ENCODE data around the gene ZNF630. TPM values are rescaled to one million over a fixed set of nuclear protein-coding genes. Genes with fewer than 3 reads are reported as not detected.
A peak's percentile ranks its signal among the peaks of the same experiment; 100 is the strongest.
"Not testable (repeated sequence)": the region's sequence is repeated elsewhere in the genome, so short reads cannot be mapped to it uniquely, and the experiment has no call there.

The ZNF630 gene
- polyA plus RNA-seq (2012; ENCODE audit: low read depth, missing spikeins), result 1.6 TPM

- FAIRE-seq, result peak; percentile 98
- peak; percentile 56 for DNase-seq (ENCODE audit: insufficient read length, low spot score)
- TF ChIP-seq POU2F2 (IDR thresholded peaks at IDR 0.05; ENCODE audit: low read depth, low read length) (peak; percentile 94), TAF1 (IDR thresholded peaks at IDR 0.05; ENCODE audit: low read depth, low read length) (peak; percentile 45; the same call in 1 of the 2 replicates), POLR2A (IDR thresholded peaks at IDR 0.05; ENCODE audit: low read depth, low read length) (peak; percentile 48; the same call in 1 of the 2 replicates), POLR2AphosphoS5 (IDR thresholded peaks at IDR 0.05; ENCODE audit: low read depth, low read length) (no peak), PAX5 (IDR thresholded peaks at IDR 0.05; ENCODE audit: insufficient read depth, low read length, severe bottlenecking) (no peak)
Observed at GRCh38 chrX:48071064-48071985, at the start of gene ZNF630. TSS of gene ZNF630 (minus strand) at chrX:48071640. CDS start at chrX:48066886, 4,754 bp downstream.

- DNase-seq (ENCODE audit: insufficient read length, low spot score) (no peak), FAIRE-seq (no peak)
- TF ChIP-seq PAX5 (IDR thresholded peaks at IDR 0.05; ENCODE audit: insufficient read depth, low read length, severe bottlenecking), result no peak
- TF ChIP-seq POU2F2 (IDR thresholded peaks at IDR 0.05; ENCODE audit: low read depth, low read length), result no peak
- no peak for TF ChIP-seq POLR2AphosphoS5 (IDR thresholded peaks at IDR 0.05; ENCODE audit: low read depth, low read length)
- no peak for TF ChIP-seq TAF1 (IDR thresholded peaks at IDR 0.05; ENCODE audit: low read depth, low read length)
- no peak for TF ChIP-seq SPI1 (IDR thresholded peaks at IDR 0.05; ENCODE audit: low read depth, low read length)
- TF ChIP-seq POLR2A (IDR thresholded peaks at IDR 0.05; ENCODE audit: low read depth, low read length), result no peak
Observed at GRCh38 chrX:48107717-48108116, 36.3 kb upstream of the ZNF630 start.

GRCh38 chrX:48102874-48103374 is 31.5 kb upstream of the ZNF630 start:
- TF ChIP-seq SPI1 (IDR thresholded peaks at IDR 0.05; ENCODE audit: low read depth, low read length) (no peak), POLR2AphosphoS5 (IDR thresholded peaks at IDR 0.05; ENCODE audit: low read depth, low read length) (no peak), PAX5 (IDR thresholded peaks at IDR 0.05; ENCODE audit: insufficient read depth, low read length, severe bottlenecking) (no peak), TAF1 (IDR thresholded peaks at IDR 0.05; ENCODE audit: low read depth, low read length) (no peak), POLR2A (IDR thresholded peaks at IDR 0.05; ENCODE audit: low read depth, low read length) (no peak), POU2F2 (IDR thresholded peaks at IDR 0.05; ENCODE audit: low read depth, low read length) (no peak)

GRCh38 chrX:48101443-48101842 is 30.0 kb upstream of the ZNF630 start:
- no peak for FAIRE-seq
- no peak for DNase-seq (ENCODE audit: insufficient read length, low spot score)
- no peak for TF ChIP-seq SPI1 (IDR thresholded peaks at IDR 0.05; ENCODE audit: low read depth, low read length)
- no peak for TF ChIP-seq POLR2AphosphoS5 (IDR thresholded peaks at IDR 0.05; ENCODE audit: low read depth, low read length)
- no peak for TF ChIP-seq POLR2A (IDR thresholded peaks at IDR 0.05; ENCODE audit: low read depth, low read length)
- TF ChIP-seq POU2F2 (IDR thresholded peaks at IDR 0.05; ENCODE audit: low read depth, low read length), result no peak
- TF ChIP-seq TAF1 (IDR thresholded peaks at IDR 0.05; ENCODE audit: low read depth, low read length), result no peak
- no peak for TF ChIP-seq PAX5 (IDR thresholded peaks at IDR 0.05; ENCODE audit: insufficient read depth, low read length, severe bottlenecking)

More at GRCh38 chrX:48102874-48103374, 31.5 kb upstream of the ZNF630 start:
- DNase-seq (ENCODE audit: insufficient read length, low spot score), result no peak
- no peak for FAIRE-seq

- not testable (repeated sequence) for FAIRE-seq; DNase-seq (ENCODE audit: insufficient read length, low spot score)
Observed at GRCh38 chrX:48092558-48092957, 21.1 kb upstream of the ZNF630 start.

- TF ChIP-seq SPI1 (IDR thresholded peaks at IDR 0.05; ENCODE audit: low read depth, low read length), result no peak
- no peak for TF ChIP-seq POLR2AphosphoS5 (IDR thresholded peaks at IDR 0.05; ENCODE audit: low read depth, low read length)
- no peak for TF ChIP-seq TAF1 (IDR thresholded peaks at IDR 0.05; ENCODE audit: low read depth, low read length)
- TF ChIP-seq PAX5 (IDR thresholded peaks at IDR 0.05; ENCODE audit: insufficient read depth, low read length, severe bottlenecking), result no peak
- no peak for TF ChIP-seq POLR2A (IDR thresholded peaks at IDR 0.05; ENCODE audit: low read depth, low read length)
- no peak for TF ChIP-seq POU2F2 (IDR thresholded peaks at IDR 0.05; ENCODE audit: low read depth, low read length)
- DNase-seq (ENCODE audit: insufficient read length, low spot score) (no peak), FAIRE-seq (no peak)
Observed at GRCh38 chrX:48090123-48090522, 18.7 kb upstream of the ZNF630 start.

GRCh38 chrX:48086082-48086481 is 14.6 kb upstream of the ZNF630 start:
- no peak for TF ChIP-seq PAX5 (IDR thresholded peaks at IDR 0.05; ENCODE audit: insufficient read depth, low read length, severe bottlenecking)
- no peak for TF ChIP-seq POU2F2 (IDR thresholded peaks at IDR 0.05; ENCODE audit: low read depth, low read length)
- no peak for TF ChIP-seq POLR2AphosphoS5 (IDR thresholded peaks at IDR 0.05; ENCODE audit: low read depth, low read length)
- TF ChIP-seq SPI1 (IDR thresholded peaks at IDR 0.05; ENCODE audit: low read depth, low read length), result no peak
- no peak for TF ChIP-seq POLR2A (IDR thresholded peaks at IDR 0.05; ENCODE audit: low read depth, low read length)
- TF ChIP-seq TAF1 (IDR thresholded peaks at IDR 0.05; ENCODE audit: low read depth, low read length), result no peak
- DNase-seq (ENCODE audit: insufficient read length, low spot score) (no peak), FAIRE-seq (no peak)

- TF ChIP-seq TAF1 (IDR thresholded peaks at IDR 0.05; ENCODE audit: low read depth, low read length) (no peak), PAX5 (IDR thresholded peaks at IDR 0.05; ENCODE audit: insufficient read depth, low read length, severe bottlenecking) (no peak), POLR2AphosphoS5 (IDR thresholded peaks at IDR 0.05; ENCODE audit: low read depth, low read length) (no peak), POLR2A (IDR thresholded peaks at IDR 0.05; ENCODE audit: low read depth, low read length) (no peak), POU2F2 (IDR thresholded peaks at IDR 0.05; ENCODE audit: low read depth, low read length) (no peak), SPI1 (IDR thresholded peaks at IDR 0.05; ENCODE audit: low read depth, low read length) (no peak)
- FAIRE-seq (no peak), DNase-seq (ENCODE audit: insufficient read length, low spot score) (no peak)
Observed at GRCh38 chrX:48083706-48084105, 12.3 kb upstream of the ZNF630 start.

- no peak for TF ChIP-seq PAX5 (IDR thresholded peaks at IDR 0.05; ENCODE audit: insufficient read depth, low read length, severe bottlenecking)
- no peak for TF ChIP-seq POLR2A (IDR thresholded peaks at IDR 0.05; ENCODE audit: low read depth, low read length)
- no peak for TF ChIP-seq TAF1 (IDR thresholded peaks at IDR 0.05; ENCODE audit: low read depth, low read length)
- no peak for TF ChIP-seq POLR2AphosphoS5 (IDR thresholded peaks at IDR 0.05; ENCODE audit: low read depth, low read length)
- no peak for TF ChIP-seq POU2F2 (IDR thresholded peaks at IDR 0.05; ENCODE audit: low read depth, low read length)
- no peak for TF ChIP-seq SPI1 (IDR thresholded peaks at IDR 0.05; ENCODE audit: low read depth, low read length)
- peak; percentile 17 for DNase-seq (ENCODE audit: insufficient read length, low spot score)
- peak; percentile 83 for FAIRE-seq
Observed at GRCh38 chrX:48083212-48083611, 11.8 kb upstream of the ZNF630 start.
